ENCODE results near the gene SPAG16. TPM values are rescaled to one million over a fixed set of nuclear protein-coding genes. Genes with fewer than 3 reads are reported as not detected.

Gene SPAG16
- polyA plus RNA-seq, 2 of the 4 experiments (the other 2 are of a cell fraction) = 19.1 to 27.6 TPM

- H3K4me3 ChIP-seq = no peak overlapping the region
- WGBS (ENCODE audit: missing lambda C conversion rate) = 88% methylated on average over 3 of the region's 3 CpGs
- POLR2A ChIA-PET = no interaction called here
- H3K27ac ChIP-seq = no peak overlapping the region
- no peaks in the 10 kb centered on the region for H3K4me1 ChIP-seq
- CTCF ChIA-PET = no interaction called here
- ATAC-seq = no peak
- TF ChIP-seq POLR2A (IDR thresholded peaks at IDR 0.05; ENCODE audit: low read length) (no peak), SMC3 (IDR thresholded peaks at IDR 0.05) (no peak), RAD21 (conservative IDR thresholded peaks at IDR 0.05 in 1 of 2, IDR thresholded peaks at IDR 0.05 in 1 of 2) (no peak), REST (IDR thresholded peaks at IDR 0.05) (no peak), EHMT2 (IDR thresholded peaks at IDR 0.05; ENCODE audit: low read depth) (no peak), FOXS1 (CRISPR knock-in tag; IDR thresholded peaks at IDR 0.05) (no peak), JUN (IDR thresholded peaks at IDR 0.05) (no peak), KDM5A (IDR thresholded peaks at IDR 0.05) (no peak)
- no peaks in the 10 kb centered on the region for H3K9me3 ChIP-seq
- no peak for FAIRE-seq
- no peak overlapping the region for H3K4me2 ChIP-seq
- DNase-seq (ENCODE audit: low read depth in 1 of 2, low spot score in 1 of 2) = no peak
Measured at GRCh38 chr2:214034417-214034816, 750.2 kb downstream of the SPAG16 start.

- Histone ChIP-seq H3K4me2 (no peak overlapping the region), H3K4me1 (no peaks in the 10 kb centered on the region), H3K9me3 (no peaks in the 10 kb centered on the region), H3K4me3 (no peak overlapping the region), H3K27ac (no peak overlapping the region)
- DNase-seq (ENCODE audit: low read depth in 1 of 2, low spot score in 1 of 2) = no peak
- no peak for FAIRE-seq
- ATAC-seq = no peak
- 64% methylated on average over 6 of the region's 8 CpGs for WGBS (ENCODE audit: missing lambda C conversion rate)
- ChIA-PET POLR2A (no interaction called here), CTCF (no interaction called here)
- TF ChIP-seq FOSL2 (IDR thresholded peaks at IDR 0.05) (no peak), FOSL2 (CRISPR knock-in tag; IDR thresholded peaks at IDR 0.05) (no peak), FOXS1 (CRISPR knock-in tag; IDR thresholded peaks at IDR 0.05) (no peak), POLR2A (IDR thresholded peaks at IDR 0.05; ENCODE audit: low read length) (no peak), FOSB (CRISPR knock-in tag; IDR thresholded peaks at IDR 0.05) (no peak), RCOR1 (IDR thresholded peaks at IDR 0.05; ENCODE audit: low read depth, low read length) (no peak), CHD4 (IDR thresholded peaks at IDR 0.05; ENCODE audit: borderline replicate concordance) (no peak), EP300 (IDR thresholded peaks at IDR 0.05) (no peak), HES2 (IDR thresholded peaks at IDR 0.05) (no peak), TFCP2L1 (CRISPR knock-in tag; IDR thresholded peaks at IDR 0.05) (no peak)
Measured at GRCh38 chr2:214035091-214035852, 751.0 kb downstream of the SPAG16 start.

- Histone ChIP-seq H3K9me3 (peaks cover 6% of the 10 kb centered on the region; the same call in 1 of the 3 replicates), H3K4me1 (no peaks in the 10 kb centered on the region), H3K4me3 (no peak overlapping the region), H3K27ac (no peak overlapping the region), H3K4me2 (no peak overlapping the region)
- WGBS (ENCODE audit: missing lambda C conversion rate) = 91% methylated on average over 2 of the region's 2 CpGs
- CTCF ChIA-PET = no interaction called here
- ATAC-seq (no peak), DNase-seq (ENCODE audit: low read depth in 1 of 2, low spot score in 1 of 2) (no peak), FAIRE-seq (no peak)
- no peak for TF ChIP-seq HOXA7 (CRISPR knock-in tag; IDR thresholded peaks at IDR 0.05)
- POLR2A ChIA-PET = no interaction called here
Measured at GRCh38 chr2:214035921-214036320, 751.7 kb downstream of the SPAG16 start.

- CTCF ChIA-PET = no interaction called here
- Histone ChIP-seq H3K4me1 (no peaks in the 10 kb centered on the region), H3K4me3 (no peak overlapping the region), H3K9me3 (peaks cover 11% of the 10 kb centered on the region; the same call in 1 of the 3 replicates), H3K27ac (no peak overlapping the region), H3K4me2 (no peak overlapping the region)
- ATAC-seq (no peak), DNase-seq (ENCODE audit: low read depth in 1 of 2, low spot score in 1 of 2) (no peak), FAIRE-seq (no peak)
- no peak for TF ChIP-seq BCL3 (IDR thresholded peaks at IDR 0.05)
- no peak for TF ChIP-seq TFCP2L1 (CRISPR knock-in tag; IDR thresholded peaks at IDR 0.05)
- TF ChIP-seq CBX8 (IDR thresholded peaks at IDR 0.05) = no peak
- TF ChIP-seq NFE2L2 (conservative IDR thresholded peaks at IDR 0.05; ENCODE audit: low read length) = no peak
- TF ChIP-seq MYC (IDR thresholded peaks at IDR 0.05; ENCODE audit: borderline replicate concordance, low read length) = no peak
- TF ChIP-seq REST (IDR thresholded peaks at IDR 0.05) = no peak
- POLR2A ChIA-PET = no interaction called here
Measured at GRCh38 chr2:214038186-214038585, 753.9 kb downstream of the SPAG16 start.

All from A549 (cell line).